Activated effector memory CD4-positive, alpha-beta T cell treated with anti-CD3 and anti-CD28 coated beads, Interleukin-2, amount 50 U/mL, for 16 hours (primary cell): ENCODE measurements around the gene SPINK9.

Experiments
- DNase-seq: peaks from one replicate; pipeline ENCODE4 v3.0.0-alpha.2; 2020

SPINK9 gene, protein sequence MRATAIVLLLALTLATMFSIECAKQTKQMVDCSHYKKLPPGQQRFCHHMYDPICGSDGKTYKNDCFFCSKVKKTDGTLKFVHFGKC

DNA sequence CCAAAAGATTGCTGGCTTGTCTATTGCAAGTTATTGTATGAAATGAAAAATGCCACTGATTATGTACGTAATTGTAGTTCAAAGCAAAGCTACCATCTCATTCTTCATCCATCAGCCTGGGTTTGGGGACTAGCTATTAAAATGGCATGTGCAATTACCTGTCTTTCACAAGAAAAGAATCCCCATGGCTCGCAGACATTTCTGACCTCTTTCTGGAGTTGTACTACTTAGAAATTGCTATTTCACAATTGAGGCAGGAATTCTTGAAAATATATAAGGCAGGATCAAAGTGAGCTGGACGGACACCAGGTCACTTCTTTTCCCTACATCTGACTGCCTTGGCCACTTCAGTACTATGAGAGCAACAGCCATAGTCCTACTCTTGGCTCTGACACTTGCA, at the start of gene SPINK9:
Gene SPINK9, plus strand, starts transcription at position 301 of the 400 bp plus-strand sequence. Its CDS starts 55 bp downstream, at position 356.
- DNase-seq, result no peak

DNA sequence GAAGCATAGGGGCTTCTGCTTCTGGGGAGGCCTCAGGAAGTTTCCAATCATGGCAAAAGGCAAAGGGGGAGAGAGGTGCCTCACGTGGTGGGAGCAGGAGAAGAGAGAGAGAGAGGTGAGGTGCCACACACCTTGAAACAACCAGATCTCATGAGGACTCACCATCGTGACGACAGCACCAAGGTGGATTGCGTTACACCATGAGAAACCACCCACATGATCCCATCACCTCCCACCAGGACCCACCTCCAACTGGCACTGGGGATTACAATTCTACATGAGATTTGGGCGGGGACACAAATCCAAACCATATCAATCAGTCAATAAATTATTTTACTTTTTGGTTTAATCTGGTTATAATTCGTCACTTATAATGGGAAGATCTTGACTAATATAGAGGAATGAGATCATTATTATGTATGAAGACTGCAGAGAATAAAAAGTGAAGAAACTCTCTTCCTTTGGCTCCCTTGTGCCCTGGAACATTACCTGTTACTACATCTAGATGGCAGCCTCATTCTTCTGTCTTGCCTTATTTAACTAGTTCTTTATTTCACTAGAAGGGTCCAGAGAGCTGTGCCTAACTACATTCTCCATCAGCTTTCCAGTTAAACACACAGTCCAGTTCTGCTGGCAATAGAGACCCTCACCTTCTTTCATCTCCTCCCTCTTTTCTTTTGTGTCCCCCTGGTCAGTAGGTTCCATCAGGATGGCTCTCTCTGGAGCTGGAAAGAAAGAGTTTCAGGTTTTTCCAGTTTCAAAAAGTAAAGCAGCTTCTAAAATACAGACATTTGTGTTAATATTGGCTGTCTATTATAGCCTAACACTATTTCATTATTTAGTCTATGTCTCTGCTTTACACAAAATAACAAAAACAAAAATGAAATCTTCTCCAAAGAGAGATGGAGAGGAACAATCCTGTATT, 44.8 kb upstream of the SPINK9 start:
- no peak for DNase-seq

DNA sequence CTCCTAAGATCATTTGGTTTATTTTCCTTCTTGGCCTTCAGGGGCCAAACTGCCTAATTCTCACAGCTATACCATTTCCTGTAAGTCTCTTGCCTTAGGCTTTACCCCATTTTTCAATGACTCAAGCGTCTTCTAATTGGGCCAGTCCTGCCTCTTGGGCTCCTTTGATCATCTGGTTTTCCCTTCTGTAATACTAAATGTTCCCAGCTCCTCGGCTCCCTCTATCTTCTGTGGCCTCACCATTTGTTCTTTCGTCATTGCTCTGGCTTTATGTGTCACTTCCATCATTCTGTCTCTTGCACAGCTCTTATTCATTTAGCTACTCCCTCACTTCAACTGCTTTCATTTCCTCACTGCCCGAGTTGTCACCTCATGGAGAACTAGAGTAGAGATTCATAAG, 37.6 kb upstream of the SPINK9 start:
- DNase-seq, result no peak

DNA sequence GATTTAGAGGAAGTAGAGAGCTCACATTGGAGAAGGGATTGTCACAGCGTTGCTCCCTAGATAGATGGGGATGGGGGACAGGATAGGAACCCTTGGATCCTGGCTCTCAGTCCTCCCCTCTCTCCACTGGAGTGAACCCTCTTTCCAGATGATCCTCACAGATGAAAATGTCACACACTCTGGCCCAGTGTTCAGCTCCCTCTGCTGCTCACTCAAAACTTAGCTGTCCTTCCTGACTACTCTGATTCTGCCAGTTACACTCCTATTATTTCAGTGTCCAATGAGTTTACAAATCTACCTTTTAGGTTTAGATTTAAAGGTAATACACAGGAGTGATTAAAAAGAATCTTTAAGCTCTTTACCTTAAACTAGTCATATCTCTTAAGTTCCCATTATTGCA, 28.9 kb upstream of the SPINK9 start:
- no peak for DNase-seq

DNA sequence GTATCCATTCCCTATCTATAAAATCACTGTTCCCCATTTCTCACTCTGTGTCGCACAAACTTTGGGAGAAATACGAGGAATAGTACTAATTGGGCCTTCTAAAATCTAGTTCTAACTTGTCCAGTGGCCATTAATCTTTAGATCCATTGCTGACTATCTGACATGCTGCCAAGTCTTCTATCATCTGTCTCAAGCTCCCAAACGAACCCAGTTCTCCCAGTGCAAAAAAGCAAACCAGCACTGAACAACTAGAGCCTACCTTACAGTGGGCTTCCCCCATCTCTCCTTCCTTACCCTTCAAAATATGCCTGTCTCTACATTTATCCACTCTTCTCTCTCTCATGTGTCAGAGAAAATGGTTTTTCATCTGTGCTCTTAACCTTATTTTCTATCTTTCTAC, 26.3 kb upstream of the SPINK9 start:
- no peak for DNase-seq

DNA sequence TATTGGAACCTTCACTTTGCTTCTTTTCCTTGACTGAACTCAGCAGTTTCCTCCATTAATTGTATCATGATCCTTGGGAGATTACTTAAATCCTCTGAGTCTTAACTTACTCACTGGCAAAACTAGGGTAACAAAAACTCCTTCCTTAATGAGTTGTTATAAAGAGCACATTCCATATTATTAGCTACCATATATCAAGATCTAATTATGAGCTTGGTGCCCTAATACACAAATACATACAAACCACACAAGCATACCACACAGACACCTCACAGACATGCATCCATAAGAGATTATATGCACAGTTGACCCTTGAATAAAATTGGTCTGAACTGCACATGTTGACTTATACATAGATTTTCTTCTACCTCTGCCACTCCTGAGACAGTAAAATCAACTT, 25.6 kb upstream of the SPINK9 start:
- no peak for DNase-seq

DNA sequence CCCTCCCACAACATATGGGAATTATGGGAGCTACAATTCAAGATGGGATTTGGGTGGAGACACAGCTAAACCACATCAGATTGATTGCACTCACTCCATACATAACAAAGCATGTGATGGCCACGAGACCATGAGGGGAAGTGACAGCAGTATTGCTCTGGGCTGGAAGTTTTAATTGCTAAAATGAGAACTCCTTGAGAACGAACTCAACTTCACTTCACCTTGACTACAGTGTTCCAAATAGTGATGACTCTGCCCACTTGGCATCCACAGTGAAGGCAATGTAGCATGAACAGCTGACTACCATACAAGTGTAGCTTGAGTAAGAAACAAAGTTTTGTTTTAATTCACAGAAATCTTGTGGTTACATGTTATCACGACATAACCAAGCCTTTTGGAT, 23.9 kb upstream of the SPINK9 start:
- no peak for DNase-seq

DNA sequence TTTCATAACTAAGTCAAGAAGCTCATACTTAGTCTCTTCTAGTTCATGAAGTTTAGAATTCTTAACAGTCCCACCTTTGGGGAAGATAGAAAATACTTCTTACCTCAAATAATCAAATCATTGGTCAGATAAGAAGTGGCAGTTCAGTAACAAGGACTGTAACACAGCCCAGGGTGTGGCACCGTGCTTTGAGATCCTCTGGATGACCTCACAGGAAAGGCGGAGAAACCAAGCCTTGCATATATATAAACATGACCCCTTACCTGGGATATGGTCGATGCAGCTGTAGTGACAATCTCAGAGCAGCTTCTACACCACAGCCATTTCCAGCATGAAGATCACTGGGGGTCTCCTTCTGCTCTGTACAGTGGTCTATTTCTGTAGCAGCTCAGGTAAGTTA, 23.2 kb upstream of the SPINK9 start, which contains the start of gene SPINK7:
Gene SPINK7, plus strand, starts transcription at position 271 of the 400 bp plus-strand sequence. Its CDS starts 61 bp downstream, at position 332.
- no peak for DNase-seq

DNA sequence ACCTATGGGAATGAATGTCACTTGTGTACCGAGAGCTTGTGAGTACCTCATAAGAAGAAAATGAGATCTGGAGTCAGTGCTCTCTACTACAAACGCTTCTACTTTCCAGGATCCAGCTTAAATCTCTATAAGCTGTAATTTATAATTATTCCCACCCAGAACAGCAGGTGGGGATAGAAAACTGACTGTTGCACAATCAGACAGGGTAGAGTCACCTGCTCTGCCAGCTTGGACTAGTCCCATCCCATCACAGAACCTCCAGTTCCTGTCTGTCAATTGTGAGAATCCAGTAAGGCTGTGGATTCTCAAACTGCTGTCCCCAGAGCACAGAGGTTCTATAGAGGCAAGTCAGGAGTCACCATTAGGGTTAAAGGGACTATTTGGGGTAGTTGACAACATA, 21.2 kb upstream of the SPINK9 start:
- DNase-seq, result no peak

DNA sequence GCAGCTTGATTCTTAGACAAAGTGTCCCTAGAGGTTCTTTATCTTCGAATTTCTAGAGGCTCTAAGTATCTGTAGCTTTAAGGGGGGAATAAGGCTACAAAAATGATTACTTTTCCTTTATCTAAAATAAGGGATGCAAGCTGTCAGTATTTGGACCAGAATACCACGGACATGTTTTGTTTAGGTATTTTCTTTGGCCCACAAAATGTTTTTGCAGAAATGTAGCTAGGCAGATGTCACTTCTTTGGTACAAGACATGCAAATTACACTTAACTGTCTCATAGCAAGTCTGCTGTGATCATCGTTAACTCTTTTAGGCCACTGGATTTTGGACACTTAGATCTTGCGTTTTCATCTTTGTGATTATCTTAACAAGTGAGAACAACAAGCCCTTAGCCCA, 20.6 kb upstream of the SPINK9 start:
- no peak for DNase-seq

DNA sequence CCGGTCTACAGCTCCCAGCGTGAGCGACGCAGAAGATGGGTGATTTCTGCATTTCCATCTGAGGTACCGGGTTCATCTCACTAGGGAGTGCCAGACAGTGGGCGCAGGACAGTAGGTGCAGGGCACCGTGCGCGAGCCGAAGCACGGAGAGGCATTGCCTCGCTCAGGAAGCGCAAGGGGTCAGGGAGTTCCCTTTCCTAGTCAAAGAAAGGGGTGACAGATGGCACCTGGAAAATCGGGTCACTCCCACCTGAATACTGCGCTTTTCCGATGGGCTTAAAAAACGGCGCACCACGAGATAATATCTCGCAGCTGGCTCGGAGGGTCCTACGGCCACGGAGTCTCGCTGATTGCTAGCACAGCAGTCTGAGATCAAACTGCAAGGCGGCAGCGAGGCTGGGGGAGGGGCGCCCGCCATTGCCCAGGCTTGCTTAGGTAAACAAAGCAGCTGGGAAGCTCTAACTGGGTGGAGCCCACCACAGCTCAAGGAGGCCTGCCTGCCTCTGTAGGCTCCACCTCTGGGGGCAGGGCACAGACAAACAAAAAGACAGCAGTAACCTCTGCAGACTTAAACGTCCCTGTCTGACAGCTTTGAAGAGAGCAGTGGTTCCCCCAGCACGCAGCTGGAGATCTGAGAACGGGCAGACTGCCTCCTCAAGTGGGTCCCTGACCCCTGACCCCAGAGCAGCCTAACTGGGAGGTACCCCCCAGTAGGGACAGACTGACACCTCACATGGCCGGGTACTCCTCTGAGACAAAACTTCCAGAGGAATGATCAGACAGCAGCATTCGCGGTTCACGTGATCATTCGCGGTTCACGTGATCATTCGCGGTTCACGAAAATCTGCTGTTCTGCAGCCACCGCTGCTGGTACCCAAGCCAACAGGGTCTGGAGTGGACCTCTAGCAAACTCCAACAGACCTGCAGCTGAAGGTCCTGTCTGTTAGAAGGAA, 15.1 kb upstream of the SPINK9 start:
- DNase-seq, result peak; percentile 69

DNA sequence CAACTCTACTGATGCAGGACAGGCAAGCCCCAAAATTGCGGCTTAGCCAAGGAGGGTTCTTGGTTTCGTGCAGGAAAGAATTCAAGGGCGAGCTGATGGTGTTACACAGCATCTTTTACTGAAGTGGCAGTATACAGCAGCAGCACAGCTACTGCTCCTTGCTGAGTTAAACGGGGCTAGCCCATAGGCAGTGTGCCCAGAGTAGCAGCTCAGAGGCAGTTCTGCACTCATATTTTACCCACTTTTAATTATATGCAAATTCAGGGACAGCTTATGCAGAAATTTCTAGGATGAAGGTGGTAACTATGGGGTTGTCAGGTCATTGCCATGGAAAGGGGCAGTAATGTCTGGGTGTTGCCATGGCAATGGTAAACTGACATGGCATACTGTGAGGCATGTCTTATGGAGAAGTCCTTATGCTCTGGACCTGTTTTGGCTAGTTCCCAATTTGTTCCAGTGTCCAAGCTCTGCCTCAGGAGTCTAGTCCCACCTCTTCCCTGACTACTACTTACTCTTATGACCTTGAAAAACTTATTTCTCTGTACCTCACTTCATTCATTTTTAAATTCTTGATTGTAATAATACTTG, 2.0 kb upstream of the SPINK9 start:
- no peak for DNase-seq

DNA sequence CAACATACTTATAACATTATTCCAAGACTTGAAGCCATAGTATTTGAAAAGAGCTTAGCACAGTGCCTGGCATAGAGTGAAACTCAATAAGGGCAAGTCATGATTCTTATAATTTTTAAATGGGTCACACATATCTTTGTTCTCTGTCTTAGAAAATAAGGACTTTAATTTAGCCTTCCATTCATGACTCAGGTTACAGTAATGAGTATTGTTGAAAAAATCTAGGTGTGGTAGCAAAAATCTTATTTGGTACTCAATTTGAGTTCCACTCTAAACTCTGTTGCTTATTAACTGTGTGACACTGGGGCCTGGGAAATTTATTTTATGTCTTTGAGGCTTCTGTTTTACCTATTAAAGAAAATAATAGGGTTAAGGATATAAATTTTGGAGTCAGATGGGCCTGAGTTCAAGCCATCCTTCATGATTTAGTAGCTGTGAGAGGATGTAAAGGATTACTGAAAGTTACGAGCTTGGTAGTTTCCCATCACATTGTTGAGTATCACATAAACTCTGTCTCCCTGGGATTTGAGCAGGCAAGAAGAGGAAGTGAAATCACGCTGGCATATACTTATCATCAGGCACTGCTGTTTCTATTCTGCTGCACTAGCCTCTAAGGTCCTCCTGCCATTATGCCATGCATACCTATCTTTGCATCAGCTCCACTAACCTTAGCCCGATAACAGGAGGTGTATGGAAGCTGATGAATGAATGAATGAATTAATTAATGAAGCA, 1.5 kb downstream of the SPINK9 start:
- no peak for DNase-seq

DNA sequence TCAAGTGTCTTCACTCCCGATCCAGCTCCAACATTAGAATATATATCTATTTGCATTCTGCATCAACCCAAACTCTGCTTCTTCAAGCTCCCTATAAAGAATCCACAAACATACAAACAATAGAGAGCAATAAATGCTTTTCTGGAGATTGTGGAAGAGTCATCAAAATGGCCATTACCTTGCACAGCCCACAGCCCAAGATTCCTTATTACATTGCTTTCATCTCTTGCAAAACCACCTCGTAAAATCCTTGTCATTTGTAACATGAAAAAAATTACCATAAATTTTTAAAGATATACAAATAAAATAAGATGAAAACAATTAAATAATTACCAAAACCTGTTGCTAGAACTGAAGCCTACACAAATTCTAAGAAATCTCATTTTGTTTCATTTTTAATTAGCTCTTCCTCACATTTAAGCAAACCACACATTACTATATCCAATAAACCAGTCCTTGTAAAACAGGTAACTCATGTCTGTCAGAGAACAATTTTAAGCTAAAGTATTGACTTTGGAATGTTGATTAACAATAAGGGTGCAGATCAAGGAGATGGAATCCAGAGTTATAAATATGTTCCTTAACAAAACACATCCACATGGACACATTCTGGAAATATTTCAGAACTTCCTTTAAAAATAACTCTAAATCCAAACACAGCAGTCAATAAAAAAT, 7.1 kb downstream of the SPINK9 start:
- DNase-seq, result no peak

DNA sequence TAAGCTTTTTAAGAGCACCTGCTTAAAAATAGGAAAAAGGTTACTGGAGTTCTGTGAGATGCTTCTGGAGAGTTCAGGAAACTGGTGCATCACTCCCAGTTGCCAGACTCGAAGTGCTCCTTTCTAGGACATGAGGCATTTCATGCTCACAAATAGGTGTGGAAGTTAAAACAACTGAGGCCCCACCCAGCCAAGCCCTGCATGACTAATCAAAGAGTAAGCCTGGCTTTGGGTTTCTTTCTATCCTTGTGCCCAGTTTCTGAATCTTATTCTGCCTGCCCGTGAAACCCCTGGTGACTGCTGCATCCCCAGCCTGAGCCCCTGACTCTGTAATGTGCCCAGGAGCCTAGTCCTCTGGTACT, 7.7 kb downstream of the SPINK9 start:
- DNase-seq, result no peak

DNA sequence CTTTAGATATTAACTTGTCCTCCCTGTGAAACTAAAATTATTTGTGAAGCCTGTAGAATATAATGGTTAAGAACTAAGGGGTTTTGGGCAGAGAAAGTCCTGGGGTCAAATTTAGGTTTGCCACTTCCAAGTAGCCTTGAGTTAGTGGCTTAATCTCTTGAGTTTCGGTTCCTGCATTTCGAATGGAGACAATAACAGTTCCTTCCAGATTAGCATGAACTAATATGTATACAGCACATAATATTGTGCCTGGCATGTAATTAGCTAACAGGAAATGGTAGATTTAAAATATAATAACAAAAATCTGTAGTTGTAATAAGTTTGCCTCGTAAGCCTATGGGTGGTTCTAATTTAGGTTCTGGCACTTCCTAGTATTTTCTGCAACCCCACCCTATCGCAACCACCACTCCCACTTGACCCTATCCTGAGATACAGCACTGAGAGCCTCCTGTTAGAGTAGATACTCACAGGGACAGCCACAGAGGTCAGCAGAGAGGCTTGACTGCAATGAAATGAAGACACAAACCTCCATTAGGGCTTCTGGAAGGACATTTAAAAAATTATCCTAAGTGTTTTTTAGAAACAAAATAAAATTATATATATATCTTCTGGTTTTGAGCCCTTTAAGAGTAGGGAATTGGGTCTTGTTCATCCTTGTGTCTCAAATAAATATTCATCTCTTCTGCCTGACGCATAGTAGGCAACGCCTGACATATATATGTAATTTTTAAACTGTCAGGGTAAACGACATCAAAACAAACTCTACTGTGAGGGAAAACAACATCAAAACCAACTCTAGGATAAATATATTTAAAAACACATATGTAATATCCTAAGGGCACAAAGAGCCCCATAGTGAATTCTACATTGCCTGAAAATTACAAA, 8.5 kb downstream of the SPINK9 start:
- DNase-seq, result no peak

DNA sequence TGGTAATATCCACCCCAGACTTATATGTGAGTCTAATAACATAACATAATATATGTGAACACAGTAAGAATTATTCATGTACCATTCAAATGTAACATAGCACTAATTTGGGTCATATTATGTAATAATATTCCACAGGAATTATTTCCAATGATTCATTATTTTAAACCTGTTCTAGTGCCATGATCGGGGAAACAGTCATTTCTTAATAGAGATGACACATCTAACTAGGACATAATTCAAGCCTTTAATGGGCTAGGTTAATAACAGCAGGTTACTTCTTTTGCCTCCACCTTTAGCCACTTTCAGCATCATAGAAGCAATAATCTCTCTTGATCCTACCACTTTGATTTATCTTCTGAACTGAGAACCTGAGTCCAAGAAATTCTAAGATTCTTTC, 12.3 kb downstream of the SPINK9 start:
- DNase-seq, result no peak

DNA sequence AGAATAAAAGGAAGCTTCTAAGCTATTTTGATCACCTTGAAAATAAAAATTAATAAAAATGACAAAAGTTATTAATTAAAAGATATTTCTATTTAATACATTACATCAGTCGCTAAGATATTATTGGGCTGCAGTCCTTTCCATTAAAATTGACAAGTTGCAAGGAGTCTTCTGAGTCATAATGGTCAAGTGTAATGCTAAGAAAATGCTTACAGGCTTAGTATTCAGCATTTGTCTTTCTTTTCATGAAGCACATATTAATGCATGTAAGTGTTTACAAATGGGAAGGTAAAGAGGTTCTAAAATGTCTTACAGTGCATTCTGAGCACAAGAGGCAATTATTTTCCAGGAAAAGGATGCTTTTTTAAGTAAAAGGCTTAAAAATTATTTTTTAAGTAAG, 17.3 kb downstream of the SPINK9 start:
- no peak for DNase-seq

DNA sequence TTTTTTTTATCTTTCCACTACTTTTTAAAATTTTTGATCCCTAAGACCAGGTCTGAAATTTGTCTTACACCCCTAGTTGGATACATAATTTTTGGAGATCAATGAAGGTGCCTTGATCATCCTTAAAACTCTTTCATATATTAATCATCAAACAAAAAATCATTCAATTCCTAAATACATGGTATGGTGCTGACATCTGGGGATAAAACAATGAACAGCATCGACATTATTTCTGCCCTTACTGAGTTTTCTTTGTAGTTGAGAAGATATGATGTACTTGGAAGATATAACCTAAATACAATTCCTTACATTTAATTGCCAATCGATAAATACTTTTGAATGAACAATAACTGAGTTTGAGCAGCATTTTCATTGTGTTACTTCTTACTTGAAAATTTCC, 18.3 kb downstream of the SPINK9 start:
- no peak for DNase-seq

DNA sequence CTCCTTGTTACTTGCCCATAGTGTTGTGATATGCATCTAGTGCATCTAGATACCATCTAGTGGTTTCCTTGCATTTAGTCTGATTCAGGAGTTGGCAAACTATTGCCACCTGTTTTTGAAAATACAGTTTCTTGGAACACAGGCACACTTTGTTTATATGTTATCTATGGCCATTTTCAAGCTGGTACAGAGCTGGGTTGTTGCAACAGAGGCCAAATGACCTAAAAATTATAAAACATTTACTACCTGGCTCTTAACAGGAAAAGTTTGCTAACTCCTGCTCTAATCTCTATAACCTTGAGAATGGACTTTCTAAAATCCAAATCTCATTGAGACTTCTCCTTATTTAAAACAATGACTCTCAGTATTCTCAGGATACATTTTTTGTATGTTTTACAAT, 29.0 kb downstream of the SPINK9 start:
- DNase-seq, result no peak

DNA sequence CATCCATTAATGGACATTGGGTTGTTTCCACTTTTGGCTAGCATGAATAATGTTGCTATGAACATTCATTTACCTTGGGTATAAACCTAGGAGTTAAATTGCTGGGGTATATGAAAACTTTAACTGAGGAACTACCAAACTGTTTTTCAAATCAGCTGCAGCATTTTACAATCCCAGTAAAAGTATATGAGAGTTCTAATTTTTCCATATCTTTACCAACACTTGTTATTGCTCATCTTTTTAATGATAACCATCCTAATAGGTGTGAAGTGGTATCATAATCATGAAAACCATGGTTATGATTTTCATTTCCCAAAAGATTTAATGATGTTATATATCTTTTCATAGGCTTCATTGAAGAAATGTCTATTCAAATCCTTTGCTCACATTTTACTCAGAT, 32.9 kb downstream of the SPINK9 start:
- DNase-seq, result no peak
